Psoas muscle (tissue), 8 donors: ENCODE data around the gene GALNT17. TPM values are rescaled to one million over a fixed set of nuclear protein-coding genes. Genes with fewer than 3 reads are reported as not detected.

Experiments used
- ATAC-seq, 4 donors: fragments of 200-7000 bp; cut with Tn5 transposase; one replicate each; pipeline ENCODE4 v1.9.1; 2020; ENCODE audit warnings: moderate library complexity in 3 of 4, mild to moderate bottlenecking in 2 of 4
- DNase-seq, 2 donors: peaks; one replicate each; pipeline ENCODE4 v3.0.0-alpha.2; 2020
- H3K27ac ChIP-seq: fragments of 200-600 bp; one replicate; pipeline ENCODE4 v1.8.0; 2022
- H3K27me3 ChIP-seq, 3 donors: fragments of 200-600 bp in 1 of 3; one replicate each; pipeline versions ENCODE4 v1.6.1 to v1.8.0; 2013 to 2022; ENCODE audit warnings: low read length in 2 of 3, mild to moderate bottlenecking in 2 of 3, moderate library complexity in 1 of 3; ENCODE audit not compliant: insufficient read depth in 3 of 3
- H3K36me3 ChIP-seq, 2 donors: fragments of 200-600 bp in 1 of 2; one replicate each; pipeline versions ENCODE4 v1.6.1 to v1.8.0; 2013 to 2022; ENCODE audit warnings: low read depth in 1 of 2, mild to moderate bottlenecking in 1 of 2, moderate library complexity in 1 of 2; ENCODE audit not compliant: insufficient read depth in 1 of 2
- H3K4me1 ChIP-seq: fragments of 200-600 bp; one replicate; pipeline ENCODE4 v1.8.0; 2022
- H3K4me3 ChIP-seq: fragments of 200-600 bp; one replicate; pipeline ENCODE4 v1.8.0; 2022; ENCODE audit warnings: mild to moderate bottlenecking
- H3K9me3 ChIP-seq: fragments of 200-600 bp; one replicate; pipeline ENCODE4 v1.8.0; 2022
- WGBS, 3 donors: extraction: QIAGEN DNeasy Blood & Tissue Kit; methylation state at CpG; one replicate each; pipeline versions ENCODE4 v1.1.6 to v1.1.7; 2013; 5-methylcytosine and 5-hydroxymethylcytosine counted together
- intact Hi-C, 2 donors: fragments of 100-400 bp; cut with DNase I; formaldehyde crosslinking; loops; one replicate each; pipeline versions ENCODE4 v1.11.0 to v1.14.2; 2022
- polyA plus RNA-seq, 3 donors: library from polyadenylated mRNA; stranded (reverse); fragments of 200-250 nt; gene quantifications; one replicate each; pipeline ENCODE4 v1.2.3, GENCODE V29; 2013
- total RNA-seq, 4 donors: library from RNA; stranded (reverse); fragmentation: NEBNext Ultra II Directional in 2 of 4; extraction: Animal tissue kit (Norgen Biotek cat#: 25700) in 2 of 4; gene quantifications; one replicate each; pipeline versions ENCODE4 v1.2.1 to v1.2.4, GENCODE V29; 2021 to 2023
- TF ChIP-seq, protein P1 (sequence below): fragments of 200-600 bp; IDR thresholded peaks from one replicate; pipeline ENCODE4 v1.8.0; 2022; ENCODE audit warnings: antibody characterized with exemption
- donor health status: healthy with polysubstance abuse.
- donor health status: DM: no; HTN: no; CAD: no; lungs with moderate emphysema.
- donor health status: Bipolar disorder and iron deficiency.
- donor health status: healthy.
- donor health status: DM: yes; HTN: yes; CAD: no.
- donor health status: DM: no; HTN: no; CAD: no.
- donor health status: DM: no; HTN: no; CAD: no.
- donor health status: DM: yes; HTN: yes; CAD: no.

Gene GALNT17
- total and polyA plus RNA-seq, 7 donors = 0.17 to 3.5 (median 0.65) TPM

- Histone ChIP-seq H3K36me3 (no peaks in the 10 kb centered on the region), H3K27me3 (no peaks in the 10 kb centered on the region), H3K27ac (no peak overlapping the region), H3K9me3 (no peaks in the 10 kb centered on the region), H3K4me3 (no peak overlapping the region), H3K4me1 (no peaks in the 10 kb centered on the region)
- no peak for ATAC-seq
- TF ChIP-seq, protein P1, sequence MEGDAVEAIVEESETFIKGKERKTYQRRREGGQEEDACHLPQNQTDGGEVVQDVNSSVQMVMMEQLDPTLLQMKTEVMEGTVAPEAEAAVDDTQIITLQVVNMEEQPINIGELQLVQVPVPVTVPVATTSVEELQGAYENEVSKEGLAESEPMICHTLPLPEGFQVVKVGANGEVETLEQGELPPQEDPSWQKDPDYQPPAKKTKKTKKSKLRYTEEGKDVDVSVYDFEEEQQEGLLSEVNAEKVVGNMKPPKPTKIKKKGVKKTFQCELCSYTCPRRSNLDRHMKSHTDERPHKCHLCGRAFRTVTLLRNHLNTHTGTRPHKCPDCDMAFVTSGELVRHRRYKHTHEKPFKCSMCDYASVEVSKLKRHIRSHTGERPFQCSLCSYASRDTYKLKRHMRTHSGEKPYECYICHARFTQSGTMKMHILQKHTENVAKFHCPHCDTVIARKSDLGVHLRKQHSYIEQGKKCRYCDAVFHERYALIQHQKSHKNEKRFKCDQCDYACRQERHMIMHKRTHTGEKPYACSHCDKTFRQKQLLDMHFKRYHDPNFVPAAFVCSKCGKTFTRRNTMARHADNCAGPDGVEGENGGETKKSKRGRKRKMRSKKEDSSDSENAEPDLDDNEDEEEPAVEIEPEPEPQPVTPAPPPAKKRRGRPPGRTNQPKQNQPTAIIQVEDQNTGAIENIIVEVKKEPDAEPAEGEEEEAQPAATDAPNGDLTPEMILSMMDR = no peak
- DNase-seq = no peak
- 67 to 79% (median 68%) methylated on average over 6 of the region's 6 CpGs for WGBS, 3 donors
- intact Hi-C loops = no loop called here
These were observed 168.7 kb downstream of the GALNT17 start for GRCh38 chr7:71300603-71301002.

DNA sequence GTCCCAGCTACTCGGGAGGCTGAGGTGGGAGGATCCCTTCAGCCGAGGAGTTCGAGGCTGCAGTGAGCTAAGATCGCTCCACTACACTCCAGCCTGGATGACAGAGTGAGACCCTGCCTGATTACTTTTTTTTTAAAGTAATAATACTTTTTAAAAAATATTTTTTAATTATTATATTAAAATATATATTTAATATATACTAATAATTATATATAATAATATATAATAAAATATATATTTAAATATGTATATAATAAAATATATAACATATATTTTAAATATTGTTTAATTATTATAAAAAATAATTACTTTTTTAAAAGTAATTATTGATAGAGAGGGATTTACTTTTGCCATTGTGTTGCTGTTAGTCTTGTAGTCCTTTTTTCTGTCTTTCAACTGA, 169.2 kb downstream of the GALNT17 start:
- Histone ChIP-seq H3K4me3 (no peak overlapping the region), H3K27ac (no peak overlapping the region), H3K27me3 (no peaks in the 10 kb centered on the region), H3K36me3 (no peaks in the 10 kb centered on the region), H3K9me3 (no peaks in the 10 kb centered on the region), H3K4me1 (no peaks in the 10 kb centered on the region)
- ATAC-seq (no peak), DNase-seq (no peak)
- intact Hi-C loops = no loop called here
- 92 to 95% (median 94%) methylated on average over 4 of the region's 4 CpGs for WGBS, 3 donors
- TF ChIP-seq, protein P1 = no peak

DNA sequence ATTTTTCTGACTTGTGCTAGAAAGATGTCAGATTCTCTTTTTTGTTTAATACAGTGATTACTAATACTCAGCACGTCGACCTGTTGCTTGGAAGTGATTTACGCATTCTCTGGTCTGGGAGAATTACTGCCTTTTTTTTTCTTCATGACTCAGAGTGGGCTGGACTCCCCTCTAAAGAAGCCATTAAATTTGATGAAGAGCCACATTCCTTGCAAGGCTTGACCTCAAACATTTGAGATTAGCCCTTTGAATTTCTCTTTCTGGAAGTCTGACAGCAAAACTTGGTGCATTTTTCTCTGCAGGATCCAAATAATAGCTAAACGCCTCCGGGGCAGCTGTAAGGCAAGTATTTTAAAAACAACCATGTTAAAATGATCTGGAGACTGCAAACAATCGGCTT, 171.6 kb downstream of the GALNT17 start:
- ATAC-seq = no peak
- WGBS, 3 donors = 28 to 49% (median 35%) methylated on average over 6 of the region's 6 CpGs
- intact Hi-C loops = no loop called here

DNA sequence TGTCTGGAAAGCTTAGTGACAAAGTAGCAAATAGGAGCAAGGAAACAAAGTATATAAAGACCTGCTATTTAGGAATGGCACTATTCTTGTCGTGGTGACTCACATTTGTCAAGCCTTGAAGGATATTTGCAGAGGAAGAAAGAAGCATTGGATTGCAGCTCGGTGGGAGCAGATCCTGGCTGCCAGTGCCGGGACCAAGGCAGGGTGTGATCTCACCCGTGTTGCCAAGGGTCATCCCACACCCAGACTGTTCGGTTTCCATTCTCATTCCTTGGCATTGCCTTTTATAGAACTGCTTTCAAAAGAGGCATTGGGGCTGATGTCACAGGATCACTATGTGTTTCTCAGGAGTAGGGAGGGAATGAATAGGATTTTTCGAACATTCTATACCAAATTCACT, 176.2 kb downstream of the GALNT17 start:
- H3K36me3 ChIP-seq = no peaks in the 10 kb centered on the region
- H3K9me3 ChIP-seq = no peaks in the 10 kb centered on the region
- no peaks in the 10 kb centered on the region for H3K27me3 ChIP-seq
- peak overlapping the region; percentile 41 for H3K27ac ChIP-seq
- H3K4me1 ChIP-seq = no peaks in the 10 kb centered on the region
- WGBS, 3 donors = 13 to 18% (median 15%) methylated on average over 6 of the region's 6 CpGs
- intact Hi-C loops = loop anchor here in 1 of 2 donors (5.0 kb wide), 1 partner anchor 71 kb away; no protein-coding TSS in a partner anchor
- peak in 1 of 2 donors; percentile 15 for DNase-seq
- TF ChIP-seq, protein P1 = no peak
- H3K4me3 ChIP-seq = no peak overlapping the region
- peak; percentile 85 to 96 (median 92) for ATAC-seq

More for the DNA sequence above, 171.6 kb downstream of the GALNT17 start:
- TF ChIP-seq, protein P1 = no peak
- no peaks in the 10 kb centered on the region for H3K4me1 ChIP-seq
- H3K27me3 ChIP-seq = no peaks in the 10 kb centered on the region
- H3K36me3 ChIP-seq = no peaks in the 10 kb centered on the region
- H3K27ac ChIP-seq = no peak overlapping the region
- H3K9me3 ChIP-seq = no peaks in the 10 kb centered on the region
- DNase-seq = no peak
- H3K4me3 ChIP-seq = no peak overlapping the region

DNA sequence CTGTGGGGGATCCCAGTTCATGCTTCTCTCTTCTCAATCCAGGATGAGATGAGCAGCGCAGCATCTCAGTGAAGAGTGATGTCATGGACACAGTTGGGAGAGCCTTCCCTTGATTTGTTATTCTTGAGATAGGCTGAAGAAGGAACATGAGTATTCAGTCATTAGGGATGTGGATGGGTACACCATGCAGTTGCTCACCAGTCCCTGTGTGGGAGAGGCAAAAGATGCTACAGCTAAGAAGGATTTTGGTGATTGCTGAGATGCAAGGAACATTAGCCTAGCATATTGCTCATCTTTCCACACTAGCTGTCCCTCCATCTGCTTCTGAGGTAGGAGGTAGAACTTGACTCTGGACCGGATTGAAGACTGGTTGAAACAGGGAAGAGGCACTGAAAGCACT, 179.6 kb downstream of the GALNT17 start:
- Histone ChIP-seq H3K9me3 (no peaks in the 10 kb centered on the region), H3K4me1 (no peaks in the 10 kb centered on the region), H3K4me3 (no peak overlapping the region), H3K36me3 (no peaks in the 10 kb centered on the region), H3K27ac (no peak overlapping the region), H3K27me3 (no peaks in the 10 kb centered on the region)
- WGBS, 3 donors = 65 to 91% (median 66%) methylated on average over 2 of the region's 2 CpGs
- TF ChIP-seq, protein P1 = no peak
- DNase-seq = no peak
- no peak for ATAC-seq
- intact Hi-C loops = no loop called here
